HG02885 (cell line): ENCODE data around the gene DISP3.

Experiments
- ATAC-seq: cut with Tn5 transposase; IDR thresholded peaks from one replicate; pipeline ENCODE4 v1.9.1; 2021; ENCODE audit warnings: mild to moderate bottlenecking; ENCODE audit not compliant: unreplicated experiment, poor library complexity

The DISP3 gene

GRCh38 chr1:11478571-11479374 is at the start of gene DISP3:
Gene DISP3 (plus strand): TSS chr1:11479155. CDS start chr1:11500993, 21,838 bp downstream.
- peak; percentile 71 for ATAC-seq

- ATAC-seq = no peak
Measured at GRCh38 chr1:11429226-11429625, 49.7 kb upstream of the DISP3 start.

DNA sequence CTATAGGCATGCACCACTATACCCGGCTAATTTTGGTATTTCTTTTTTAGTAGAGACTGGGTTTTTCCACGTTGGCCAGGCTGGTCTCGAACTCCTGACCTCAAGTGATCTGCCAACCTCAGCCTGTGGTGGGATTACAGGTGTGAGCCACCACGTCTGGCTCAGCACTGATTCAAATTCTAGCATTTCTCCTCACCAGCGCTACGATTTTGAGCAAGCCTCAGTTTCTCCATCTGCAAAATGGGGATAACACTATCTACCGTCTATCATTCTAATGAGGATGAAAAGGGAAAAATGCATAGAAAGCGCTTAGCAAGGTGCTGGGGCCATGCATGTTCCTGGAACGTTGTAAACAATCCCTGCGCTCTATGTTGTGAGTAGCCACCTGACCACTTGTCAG is 49.0 kb upstream of the DISP3 start:
- ATAC-seq = no peak

GRCh38 chr1:11431941-11432507 is 46.9 kb upstream of the DISP3 start:
- ATAC-seq = no peak

DNA sequence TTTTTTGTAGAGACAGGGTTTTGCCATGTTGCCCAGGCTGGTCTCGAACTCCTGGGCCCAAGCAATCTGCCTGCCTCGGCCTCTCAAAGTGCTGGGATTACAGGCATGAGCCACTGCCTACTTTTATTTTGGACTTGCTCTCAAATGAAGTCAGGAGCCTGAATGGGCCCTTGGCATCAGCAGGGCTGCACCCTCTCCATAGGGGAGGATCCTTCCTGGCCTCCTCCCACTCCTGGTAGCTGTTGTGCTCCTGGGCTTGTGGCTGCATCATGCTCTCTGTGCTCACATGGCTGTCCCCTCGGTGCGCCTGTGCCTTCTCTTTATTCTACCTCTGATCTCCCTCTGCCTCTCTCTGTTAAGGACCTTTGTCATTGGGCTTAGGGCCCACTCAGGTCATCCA is 46.4 kb upstream of the DISP3 start:
- ATAC-seq = no peak

DNA sequence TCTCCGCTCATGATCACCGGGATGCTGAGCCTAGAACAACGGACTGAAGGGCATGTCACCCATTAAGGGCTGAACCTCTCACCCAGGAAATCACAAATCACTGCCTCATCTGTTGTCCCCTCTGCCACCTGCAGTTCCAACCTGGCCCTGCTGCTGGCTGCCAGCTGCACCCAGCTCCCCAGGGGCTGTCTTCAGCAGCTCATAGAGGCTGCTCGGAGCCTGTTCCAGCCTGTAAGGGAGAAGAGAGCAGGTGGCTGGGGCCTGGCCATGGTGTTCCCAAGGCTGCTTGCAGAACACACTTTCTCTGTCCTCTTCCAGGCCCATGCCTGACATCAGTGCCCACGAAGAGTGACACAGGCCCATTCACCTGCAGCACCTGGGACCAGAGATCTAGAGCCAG is 44.5 kb upstream of the DISP3 start:
- ATAC-seq = no peak

DNA sequence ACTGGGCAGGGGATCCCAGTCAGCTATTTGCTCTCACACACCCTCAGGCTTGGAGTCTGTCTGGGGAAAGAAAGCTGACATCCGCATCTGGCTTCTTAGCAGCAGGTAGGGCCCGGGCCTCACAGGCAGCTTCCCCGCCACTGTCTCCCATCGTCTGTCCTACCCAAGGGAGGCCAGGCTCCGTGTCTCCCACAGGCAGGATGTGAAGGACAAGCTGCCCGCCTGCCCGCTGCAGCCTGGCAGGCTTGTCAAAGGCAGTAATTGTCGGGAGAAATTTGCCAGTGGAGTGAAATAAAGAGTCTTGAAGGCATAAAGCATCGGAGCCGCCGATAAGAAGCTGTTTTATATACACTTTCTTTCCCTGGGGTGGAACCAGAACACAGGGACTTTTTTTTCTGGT is 44.0 kb upstream of the DISP3 start:
- ATAC-seq = no peak

GRCh38 chr1:11438996-11439395 is 40.0 kb upstream of the DISP3 start:
- ATAC-seq = no peak

DNA sequence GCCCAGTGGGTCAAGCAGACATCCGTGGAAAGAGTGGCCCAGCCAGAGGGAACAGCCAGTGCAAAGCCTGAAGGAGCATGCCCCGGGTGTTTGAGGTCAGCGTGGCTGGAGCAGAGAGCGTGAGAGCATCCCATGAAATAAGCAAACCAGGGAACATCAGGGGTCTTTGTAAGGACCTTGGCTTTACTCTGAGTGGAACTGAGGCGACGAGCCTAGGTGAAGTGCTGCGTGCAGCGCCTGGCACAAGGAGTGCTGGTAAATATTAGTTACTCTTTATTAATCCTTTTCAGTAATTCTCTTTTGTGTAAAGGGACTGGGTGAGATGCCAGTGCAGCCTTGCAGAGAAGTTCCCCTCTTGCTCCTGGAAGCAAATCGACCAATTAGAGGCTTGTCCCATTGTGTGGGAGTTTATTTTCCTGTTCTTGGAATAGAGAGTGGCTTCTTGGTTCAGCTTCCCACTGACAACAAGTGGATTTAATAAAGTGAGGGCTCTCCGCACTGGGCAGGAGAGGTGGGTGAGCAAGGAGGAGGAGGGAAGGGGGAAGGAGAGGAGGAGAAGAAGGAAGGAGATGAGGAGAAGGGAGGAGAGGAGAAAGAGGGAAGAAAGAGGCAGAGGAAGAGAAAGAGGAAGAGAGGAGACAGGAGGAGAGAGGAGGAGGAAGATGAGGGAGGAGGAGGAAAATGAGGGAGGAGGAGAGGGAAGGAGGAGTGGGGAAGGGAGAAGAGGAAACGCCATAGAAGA is 37.6 kb upstream of the DISP3 start:
- ATAC-seq = no peak

- ATAC-seq = no peak
Measured at GRCh38 chr1:11443043-11443442, 35.9 kb upstream of the DISP3 start.

DNA sequence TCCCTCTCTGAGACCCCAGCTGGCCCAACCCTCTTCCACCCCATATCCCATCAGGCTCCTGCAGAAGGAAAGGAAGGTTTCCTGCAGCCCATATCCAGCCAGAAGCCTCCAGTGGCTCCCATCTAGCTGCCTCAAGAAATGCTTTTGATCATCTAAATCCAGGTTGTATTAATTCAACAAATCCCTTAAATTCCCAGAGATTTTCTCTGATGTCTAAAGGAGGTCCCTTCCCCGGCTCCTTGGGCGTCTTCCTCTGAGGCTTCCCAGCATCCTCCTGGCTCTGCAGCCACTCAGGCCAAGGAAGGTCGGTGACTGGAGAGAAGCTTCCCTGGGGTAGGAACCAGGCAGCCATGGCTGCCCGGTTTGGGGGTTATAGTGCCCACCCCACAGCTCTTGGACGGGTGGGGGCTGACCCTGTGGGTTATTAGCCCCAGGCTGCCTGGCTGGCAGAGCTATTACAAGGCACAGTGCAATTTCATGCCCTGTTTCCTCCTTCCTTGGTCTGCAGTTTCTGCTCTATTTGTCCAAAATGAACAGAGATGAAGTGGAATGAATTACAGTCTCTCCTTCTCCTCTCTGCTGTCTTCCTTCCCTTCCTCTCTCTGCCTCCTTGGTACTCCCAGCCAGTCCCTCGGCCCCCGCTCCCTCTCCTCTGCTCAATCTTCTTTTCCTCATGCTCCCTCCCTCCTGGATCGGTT is 34.8 kb upstream of the DISP3 start:
- ATAC-seq = no peak

DNA sequence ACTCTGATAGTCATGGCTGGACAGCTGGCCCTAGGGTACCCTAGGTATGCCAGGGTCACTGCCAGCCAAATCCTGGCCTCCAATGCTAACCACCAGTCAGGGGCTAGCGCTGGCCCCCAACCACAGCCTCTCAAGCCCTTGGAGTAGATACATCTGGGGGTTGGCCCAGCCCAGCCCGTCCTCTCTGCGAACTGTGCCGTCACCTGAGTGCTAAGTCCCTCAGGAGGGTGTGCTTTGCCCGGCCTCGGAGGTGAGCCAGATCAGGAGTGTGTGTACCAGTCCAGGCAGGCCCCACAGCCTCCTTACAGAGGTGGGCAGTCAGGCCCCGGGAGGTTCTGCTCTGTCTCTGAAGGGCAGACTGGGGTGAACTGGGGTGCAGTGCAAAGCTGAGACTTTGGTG is 34.0 kb upstream of the DISP3 start:
- ATAC-seq = no peak

DNA sequence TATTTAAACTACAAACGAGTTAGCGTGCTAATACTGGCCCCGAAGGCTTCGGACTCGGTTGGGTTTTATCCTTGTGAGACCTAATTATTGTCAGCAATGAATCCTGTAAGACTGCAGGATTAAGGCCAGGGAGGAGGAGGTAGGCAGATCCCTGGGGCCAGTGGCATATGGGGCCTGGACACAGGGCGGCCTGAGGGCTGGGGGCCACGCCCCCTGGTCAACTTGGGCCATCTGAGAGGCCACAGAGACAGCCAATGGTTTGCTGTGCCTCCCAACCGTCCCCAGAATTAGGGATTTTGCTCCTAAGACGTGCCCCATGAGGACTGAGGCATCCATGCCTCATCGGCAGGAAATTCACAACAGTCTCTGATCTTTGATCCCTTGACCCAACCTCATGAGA is 31.1 kb upstream of the DISP3 start:
- no peak for ATAC-seq

- ATAC-seq = no peak
Measured at GRCh38 chr1:11448373-11449099, 30.4 kb upstream of the DISP3 start.

GRCh38 chr1:11449100-11449403 is 29.9 kb upstream of the DISP3 start:
- no peak for ATAC-seq

DNA sequence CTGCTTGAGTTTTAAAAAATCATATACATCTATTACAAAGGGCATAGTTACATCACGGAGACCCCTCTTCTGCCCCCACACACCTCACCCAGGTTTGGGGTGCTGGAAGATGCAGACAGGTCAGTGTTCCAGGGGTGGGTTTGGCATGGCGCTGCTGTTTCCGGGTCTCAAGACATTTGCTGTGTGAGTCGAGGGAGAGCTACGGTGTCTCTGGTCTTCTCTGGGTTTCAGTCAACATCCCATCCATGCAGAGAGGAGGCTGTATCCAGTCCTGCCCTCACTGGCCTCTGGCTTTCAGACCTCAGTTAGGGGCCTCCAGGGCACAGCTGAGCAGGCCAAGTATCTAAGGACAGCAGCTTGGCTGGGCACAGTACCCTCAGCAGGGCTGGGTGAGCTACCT is 28.6 kb upstream of the DISP3 start:
- no peak for ATAC-seq

GRCh38 chr1:11453742-11454491 is 25.0 kb upstream of the DISP3 start:
- ATAC-seq = no peak

- ATAC-seq = no peak
Measured at GRCh38 chr1:11455967-11456570, 22.9 kb upstream of the DISP3 start.

DNA sequence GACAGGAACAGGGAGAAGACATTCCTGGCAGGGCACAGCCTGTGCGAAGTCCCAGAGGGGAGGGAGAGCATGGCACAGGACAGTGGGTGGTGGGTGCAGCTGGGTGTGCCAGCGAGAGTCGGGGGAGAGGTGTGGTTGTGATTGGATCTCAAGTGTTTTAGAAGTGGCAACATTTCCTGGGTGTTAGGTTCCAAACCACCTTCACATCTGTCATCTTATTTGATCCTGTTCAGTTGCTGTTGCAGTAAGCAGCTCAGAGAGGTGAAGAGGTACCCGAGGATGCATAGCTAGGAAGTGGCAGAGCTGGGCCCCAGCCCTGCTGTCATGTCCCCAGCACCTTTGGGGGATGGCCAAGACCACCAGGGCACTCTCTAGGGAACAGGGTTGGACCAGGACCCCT is 22.0 kb upstream of the DISP3 start:
- no peak for ATAC-seq
